Stimulated activated CD8-positive, alpha-beta memory T cell treated with anti-CD3 and anti-CD28 coated beads, Interleukin-12 subunit alpha, Interleukin-12 subunit beta, amount 100 ng/mL, for 4 hours (primary cell): ENCODE measurements around the gene ABCD2.
"Not testable (repeated sequence)": the region's sequence is repeated elsewhere in the genome, so short reads cannot be mapped to it uniquely, and the experiment has no call there.

ENCODE experiments used
- DNase-seq: peaks from one replicate; pipeline ENCODE4 v3.0.0-alpha.2; 2020; ENCODE audit warnings: low read depth

Gene ABCD2

DNA sequence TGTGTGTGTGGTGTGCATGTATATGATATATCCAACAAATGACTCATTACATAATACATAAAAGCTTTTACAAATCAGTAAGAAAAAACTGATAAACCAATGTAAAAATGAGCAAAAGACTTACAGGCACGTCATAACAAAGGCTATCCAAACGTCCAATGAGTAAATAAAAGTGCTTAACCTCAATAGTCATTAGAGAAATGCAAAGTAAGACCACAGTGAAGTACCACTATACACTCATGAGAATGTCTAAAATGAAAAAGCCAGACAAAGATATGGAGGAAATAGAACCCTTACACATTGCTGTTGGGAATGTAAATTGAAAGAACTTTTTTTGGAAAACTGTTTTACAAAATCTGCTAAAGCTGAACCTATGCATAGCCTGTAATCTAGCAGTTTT is 7.8 kb downstream of the ABCD2 start:
- no peak for DNase-seq

DNA sequence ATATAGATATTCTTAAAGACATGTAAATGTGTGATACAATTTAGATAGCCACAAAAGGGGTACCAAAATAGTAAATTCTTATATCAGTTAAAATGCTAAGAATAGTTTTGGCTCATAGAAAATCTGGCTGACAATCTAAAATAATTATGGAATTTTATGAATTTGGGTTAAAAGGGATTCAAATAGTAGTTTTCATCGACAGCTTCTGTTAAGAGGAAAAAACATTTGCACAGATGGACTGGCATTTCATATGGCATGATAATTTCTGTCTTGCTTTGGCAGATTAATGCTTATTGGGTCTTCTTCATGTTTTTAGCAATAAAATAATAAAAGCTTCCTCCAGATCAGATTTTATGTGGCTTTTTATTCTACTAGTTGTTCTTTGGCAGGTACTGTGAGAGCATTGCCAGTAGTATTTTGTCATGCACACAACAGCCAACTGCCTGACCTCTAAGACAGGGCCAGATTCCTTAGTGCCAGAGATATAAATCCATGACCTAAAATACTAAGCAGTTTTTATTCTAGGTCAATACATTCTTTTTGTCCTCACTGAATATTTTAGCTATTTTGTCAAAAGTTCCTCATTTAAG is 9.1 kb downstream of the ABCD2 start:
- DNase-seq, result no peak

DNA sequence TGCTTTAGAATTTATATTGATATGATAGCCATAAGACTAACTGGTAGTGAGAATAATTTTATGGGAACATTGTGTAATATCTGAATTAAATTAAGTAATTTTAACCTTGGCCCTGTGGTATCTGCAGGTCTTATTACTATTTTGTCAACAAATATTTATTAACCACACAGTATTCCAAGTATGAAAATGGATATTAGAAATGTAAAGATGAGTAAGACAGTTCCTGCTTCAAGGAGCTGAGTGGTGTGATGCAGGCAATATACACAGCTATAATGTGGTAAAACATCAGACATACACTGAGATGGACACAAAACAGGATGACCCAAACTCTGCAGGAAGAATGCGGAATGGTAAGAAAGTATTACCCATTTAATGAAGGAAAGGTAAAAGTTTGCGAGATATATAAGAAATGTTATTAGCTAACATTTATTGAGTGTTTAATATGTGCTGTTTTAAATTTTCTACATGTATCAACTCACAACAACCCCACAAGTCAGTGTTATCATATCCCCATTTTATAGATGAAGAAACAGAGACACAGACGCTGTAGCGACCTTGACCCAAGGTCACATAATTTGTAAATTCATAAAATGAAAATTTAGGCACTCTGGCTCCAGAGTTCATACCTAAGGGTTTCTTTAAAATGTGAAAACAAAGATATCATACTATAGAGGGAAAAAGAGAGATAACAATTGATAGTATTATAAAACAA is 12.7 kb downstream of the ABCD2 start:
- no peak for DNase-seq

DNA sequence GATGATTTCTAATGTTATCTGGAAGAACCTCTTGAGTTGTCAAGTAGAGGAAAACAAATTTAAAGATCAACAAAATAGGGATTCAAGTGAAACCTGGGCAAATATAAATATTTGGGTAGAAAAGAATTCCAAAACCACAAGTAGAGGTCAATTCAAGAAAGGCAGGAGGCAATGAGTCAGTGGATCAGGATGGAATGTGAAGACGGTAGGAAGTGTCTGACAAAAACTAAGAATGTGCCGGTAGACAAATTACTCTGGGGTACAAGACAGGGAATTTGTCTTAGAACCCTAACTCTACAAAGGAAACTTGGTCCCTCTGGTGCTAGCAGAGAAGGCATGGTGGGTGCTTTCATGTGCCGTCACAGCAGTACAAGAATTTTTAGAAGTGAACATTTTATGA is 13.6 kb downstream of the ABCD2 start:
- DNase-seq, result no peak

DNA sequence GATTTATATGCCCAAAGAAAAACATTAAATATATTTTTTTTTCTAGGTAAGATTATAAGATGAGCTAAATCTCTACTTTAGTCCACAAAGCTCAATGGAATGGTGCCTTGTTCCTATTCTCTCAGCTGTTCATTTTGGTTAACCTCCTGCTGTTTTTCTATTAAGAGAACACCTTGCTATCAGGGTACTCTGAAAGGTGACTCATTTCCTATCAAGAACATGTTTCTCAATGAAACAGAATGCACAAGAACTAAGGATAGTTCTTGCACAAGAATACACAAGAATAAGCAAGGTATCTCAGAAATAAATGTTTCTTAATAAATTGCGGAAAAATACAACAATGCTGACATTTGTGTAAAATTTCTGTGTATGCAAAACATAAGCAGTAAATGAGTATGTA is 14.1 kb downstream of the ABCD2 start:
- no peak for DNase-seq

DNA sequence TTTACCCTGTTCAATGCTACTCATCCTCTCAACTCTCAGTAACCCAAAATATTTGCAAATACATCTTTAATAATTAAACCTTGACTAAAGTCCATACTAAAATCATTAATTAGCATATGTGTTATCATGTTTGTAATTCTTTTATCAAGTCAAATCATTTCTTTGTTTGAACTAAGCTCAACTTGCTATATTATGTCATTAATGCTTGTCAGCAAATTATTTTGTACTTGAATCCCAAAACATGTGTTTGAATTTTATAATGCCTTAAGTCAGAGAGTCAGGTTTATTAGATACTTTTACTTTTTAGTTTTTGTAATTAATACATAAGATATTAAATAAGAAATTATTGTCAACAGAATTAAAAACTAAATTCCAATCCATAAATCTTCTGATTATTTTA is 16.5 kb downstream of the ABCD2 start:
- DNase-seq, result no peak

DNA sequence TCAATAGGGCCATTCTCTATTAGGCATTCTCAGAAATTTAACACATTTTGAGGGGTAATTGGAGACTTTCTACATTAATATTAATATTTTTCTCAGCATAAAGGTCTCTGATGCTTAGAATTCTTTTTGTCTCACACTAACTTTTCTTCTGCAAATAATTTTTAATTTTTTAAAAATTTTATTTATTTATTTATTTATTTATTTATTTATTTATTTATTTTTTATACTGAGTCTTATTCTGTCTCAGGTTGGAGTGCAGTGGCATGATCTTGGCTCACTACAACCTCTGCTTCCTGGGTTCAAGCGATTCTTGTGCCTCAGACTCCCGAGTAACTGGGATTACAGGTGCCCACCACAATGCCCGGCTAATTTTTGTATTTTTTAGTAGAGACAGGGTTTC is 17.7 kb downstream of the ABCD2 start:
- not testable (repeated sequence) for DNase-seq

DNA sequence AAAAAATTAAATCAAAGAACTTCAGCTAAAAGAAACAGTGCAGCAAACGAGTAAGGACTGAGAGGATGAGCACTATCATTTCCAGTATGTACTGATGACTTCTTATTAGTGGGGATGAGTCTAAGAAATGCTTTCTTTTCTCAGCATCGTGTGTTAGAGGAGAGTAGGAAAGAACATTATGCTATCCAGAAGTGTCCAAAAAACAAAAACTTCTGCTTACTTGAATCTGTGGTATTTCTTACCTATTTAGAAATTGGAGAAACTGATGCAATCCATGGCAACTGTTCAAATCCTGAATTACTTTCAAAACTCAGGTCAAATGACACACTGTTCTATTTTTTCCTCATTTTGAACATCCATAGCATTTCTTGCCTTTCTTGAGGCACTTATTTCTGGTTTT is 23.7 kb downstream of the ABCD2 start:
- no peak for DNase-seq

DNA sequence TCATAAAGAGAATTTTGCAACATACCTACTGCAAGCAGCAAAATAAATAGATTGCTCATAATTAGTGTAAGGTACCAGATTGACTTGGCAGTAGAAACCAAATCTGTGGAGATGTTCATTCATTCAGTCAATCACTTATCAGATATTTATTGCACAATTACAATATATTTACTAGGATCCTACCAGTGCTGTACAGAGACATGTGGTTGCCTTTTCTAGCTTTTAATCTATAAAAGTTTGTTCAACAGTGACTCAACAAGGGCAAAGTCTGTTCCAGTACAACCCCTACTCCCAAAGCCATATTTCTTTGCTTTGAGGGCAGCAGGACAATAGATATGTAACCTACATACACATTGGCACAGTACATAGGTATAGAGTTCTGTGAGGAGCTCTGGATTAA is 27.3 kb downstream of the ABCD2 start:
- no peak for DNase-seq

DNA sequence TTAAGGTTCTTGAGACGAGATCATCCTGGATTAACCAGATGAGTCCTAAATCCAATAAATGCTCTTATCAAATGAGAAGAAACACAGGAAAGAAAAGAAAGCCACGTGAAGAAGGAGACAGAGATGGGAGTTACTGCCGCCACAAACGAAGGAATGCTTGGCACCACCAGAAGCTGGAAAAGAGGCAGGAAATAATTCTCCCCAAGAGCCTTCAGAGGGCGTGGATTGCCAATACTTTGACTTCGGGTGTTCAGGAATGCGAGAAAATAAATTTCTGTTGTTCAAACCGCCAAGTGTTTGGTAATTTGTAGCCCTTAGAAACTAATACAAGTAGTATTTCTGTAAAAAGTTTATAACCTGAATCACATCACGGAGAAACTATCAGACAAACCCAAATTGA is 31.3 kb downstream of the ABCD2 start:
- DNase-seq, result no peak

DNA sequence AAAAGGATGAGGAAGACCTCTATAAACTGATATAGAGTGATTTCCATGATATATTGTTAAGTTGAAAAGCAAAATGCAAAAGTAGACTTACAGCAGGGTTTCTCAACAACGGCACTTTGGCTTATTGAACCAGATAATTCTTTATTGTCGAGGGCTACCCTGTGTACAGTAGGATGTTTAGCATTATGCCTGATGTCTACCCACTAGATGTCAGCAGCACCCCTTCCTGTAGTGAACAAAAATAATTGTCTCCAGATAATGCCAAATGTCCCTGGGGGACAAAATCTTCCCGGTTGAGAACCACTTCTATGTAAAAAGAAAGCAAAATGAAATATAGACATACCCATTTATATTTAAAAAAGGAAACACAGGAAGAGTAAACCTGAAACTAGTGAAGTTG is 32.4 kb downstream of the ABCD2 start:
- no peak for DNase-seq

DNA sequence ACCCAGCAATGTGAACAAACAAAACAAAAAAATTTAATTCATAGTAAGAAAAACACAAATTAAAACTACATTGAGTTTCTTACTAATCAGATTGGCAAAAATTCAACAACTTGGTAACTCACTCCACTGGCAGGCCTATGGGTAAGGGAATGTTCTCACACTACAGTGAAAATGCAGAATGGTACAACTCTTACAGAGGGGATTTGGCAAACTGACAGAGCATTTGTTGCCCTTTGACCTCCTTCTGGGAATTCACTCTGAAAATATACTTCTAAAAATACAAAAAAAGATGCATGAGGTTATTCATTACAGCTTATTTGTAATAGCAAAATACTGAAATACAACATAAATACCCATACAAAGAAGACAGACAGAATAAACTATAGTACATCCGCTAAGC is 32.8 kb downstream of the ABCD2 start:
- DNase-seq, result no peak

DNA sequence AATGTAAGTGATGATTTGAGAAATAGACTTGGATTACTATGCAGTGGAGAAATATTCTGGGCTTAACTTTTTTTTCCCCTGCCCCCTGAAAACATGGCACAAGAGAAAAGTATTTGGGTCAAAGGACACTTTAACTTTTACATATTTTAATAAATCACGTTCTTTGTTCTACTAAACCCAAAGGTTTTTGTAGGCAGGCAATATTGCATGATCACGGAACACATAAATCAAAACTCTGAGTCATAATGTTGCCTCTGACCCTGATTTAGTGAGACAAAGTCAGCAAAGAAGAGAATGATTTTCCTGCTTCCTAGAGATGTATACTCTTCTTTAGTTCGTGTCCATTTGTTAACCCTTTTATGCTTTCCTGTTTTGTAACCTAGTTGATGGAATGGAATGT is 38.0 kb downstream of the ABCD2 start:
- no peak for DNase-seq

DNA sequence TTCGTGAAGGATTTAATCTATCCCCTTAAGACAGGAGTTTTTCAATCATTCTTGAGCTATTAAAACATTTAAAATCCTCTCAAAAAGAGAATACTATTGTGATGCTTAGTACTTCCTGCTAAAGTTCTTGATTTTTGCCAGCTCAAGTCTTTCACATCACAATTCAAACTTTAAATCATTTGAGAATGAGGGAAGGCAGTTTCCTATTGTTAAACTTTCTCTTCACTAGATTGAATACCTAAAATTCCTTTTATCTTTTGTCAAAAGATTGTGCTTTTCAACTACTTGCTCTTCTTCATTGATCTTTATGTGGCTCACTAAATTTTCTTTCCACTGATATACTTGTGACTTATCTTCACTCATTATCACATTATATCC is 44.1 kb downstream of the ABCD2 start:
- DNase-seq, result no peak

DNA sequence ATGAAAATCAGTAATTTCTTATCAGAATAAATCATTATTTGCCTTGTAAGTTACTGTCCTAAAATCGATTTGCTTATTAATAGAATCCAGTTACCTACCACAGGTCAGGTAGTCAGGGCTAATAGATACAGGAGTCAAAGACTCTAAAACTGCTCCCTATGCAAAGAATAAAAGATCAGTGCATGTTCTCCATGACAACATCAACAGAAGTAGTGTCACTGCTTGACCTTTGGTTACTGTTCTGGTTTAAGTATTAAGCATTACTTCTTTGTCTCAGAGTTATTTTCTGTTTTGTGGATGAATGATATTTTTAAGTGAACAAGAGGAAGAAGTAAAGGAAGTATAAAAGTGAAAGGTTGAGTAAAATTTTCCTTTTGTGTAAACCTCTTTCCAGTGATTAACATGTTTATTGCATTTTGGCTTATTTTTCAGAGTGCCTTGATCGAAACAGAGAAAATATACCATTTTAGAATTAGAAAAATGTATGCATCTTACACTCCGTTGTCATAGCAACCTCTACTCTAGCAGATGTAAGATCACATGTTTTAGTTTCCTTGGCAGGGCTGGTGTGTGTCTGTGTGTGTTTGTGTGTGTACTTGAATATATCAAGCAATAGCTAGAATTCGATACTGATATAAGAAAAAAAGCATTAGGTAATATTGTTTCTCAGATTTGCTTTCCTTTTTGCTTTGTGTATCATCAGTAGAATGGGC is 44.7 kb downstream of the ABCD2 start:
- DNase-seq, result no peak

DNA sequence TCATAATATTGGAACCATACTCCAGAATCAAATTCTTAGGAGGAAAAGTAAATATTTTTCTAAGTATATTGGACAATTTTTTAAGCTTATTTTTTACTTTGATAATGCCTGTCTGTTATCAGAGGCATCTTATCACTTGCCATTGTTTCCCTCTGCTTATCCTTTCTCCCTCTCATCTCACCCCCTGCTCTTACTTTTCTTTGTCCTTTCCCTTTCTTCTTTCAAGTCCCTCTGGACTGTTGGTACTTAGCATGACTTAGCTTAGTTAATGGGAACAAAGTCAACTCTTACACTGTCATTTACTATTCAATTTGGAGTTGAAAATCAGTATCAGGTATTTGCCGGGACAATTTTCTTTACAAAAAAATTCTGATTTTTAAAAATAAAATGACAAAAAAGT is 45.2 kb downstream of the ABCD2 start:
- no peak for DNase-seq

DNA sequence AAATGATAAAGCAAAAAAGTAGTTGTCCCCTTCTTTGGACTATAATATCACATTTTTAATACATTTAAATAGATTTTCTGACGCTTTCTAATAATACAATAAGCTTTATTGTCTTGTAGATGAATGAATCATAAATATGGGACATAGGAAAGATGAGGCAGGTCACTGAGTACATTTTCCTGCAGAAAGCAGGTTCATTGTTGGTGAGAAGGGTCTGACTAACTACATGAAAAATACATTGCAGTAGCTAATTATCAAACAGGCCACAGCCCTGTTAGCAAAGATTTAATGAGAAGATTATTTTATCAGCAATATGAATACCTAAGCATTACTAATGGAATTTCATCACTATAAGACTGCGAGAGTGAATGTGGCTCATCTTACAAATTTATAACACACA is 45.6 kb downstream of the ABCD2 start:
- DNase-seq, result no peak

DNA sequence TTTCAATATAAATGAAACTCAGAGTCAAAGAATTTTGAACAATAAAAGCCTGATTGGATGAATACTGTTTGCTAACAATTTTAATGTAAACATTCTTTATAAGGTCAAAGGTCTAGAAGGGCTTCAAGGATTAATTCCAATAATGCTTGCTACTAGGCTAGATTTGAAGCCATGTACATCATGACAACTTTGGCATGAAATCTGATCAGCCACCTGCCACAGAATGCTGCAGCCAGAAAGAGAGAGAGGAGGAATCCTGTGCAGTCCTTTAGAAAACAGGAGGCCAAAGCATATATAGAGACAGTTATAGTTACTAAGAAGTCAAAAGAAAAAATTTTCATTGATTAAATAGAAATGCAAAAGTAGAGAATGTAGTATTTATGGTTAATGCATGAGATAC is 47.1 kb downstream of the ABCD2 start:
- DNase-seq, result no peak

DNA sequence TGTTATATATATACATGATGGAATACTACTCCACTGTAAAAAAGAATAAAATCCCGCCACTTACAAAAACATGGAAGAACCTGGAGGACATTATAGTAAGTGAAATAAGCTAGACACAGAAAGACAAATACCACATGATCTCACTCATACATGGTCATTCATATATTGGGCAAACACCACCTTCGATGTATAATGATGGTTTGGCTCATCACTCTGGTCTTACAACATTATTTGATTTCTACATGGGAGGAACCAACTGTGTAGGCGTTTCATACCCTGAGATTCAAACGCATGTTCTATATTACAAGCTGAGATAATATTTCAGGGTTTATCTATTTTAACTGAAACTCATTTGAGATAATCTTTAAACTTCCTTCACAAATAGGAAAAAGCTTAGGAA is 48.3 kb downstream of the ABCD2 start:
- no peak for DNase-seq

DNA sequence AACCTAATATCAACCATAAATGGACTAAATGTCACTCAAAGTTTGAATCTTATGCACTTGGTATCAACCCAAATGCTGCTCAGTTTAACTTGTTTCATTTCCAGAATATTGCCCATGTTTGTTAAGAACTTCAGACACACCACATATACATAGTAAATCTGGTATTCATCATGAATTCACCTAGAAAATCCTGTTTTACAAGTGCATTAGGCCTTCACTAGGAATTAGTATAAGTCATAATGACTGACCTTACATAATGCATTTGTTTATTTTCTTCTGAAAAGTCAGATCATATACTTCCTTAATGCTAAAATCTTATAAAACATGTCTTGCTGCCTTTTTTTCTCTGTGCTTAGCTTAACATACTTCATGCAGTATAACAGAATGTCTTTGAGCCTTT is 66.1 kb downstream of the ABCD2 start:
- DNase-seq, result no peak

DNA sequence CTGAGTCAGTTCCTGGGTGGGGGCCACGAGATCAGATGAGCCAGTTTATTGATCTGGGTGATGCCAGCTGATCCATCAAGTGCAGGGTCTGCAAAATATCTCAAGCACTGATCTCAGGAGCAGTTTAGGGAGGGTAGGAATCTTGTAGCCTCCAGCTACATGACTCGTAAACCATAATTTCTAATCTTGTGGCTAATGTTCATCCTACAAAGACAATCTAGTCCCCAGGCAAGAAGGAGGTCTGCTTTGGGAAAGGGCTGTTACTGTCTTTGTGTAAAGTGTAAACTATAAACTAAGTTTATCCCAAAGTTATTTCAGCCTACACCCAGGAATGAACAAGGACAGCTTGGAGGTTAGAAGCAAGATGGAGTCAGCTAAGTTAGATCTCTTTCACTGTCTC is 75.4 kb downstream of the ABCD2 start:
- DNase-seq, result not testable (repeated sequence)

DNA sequence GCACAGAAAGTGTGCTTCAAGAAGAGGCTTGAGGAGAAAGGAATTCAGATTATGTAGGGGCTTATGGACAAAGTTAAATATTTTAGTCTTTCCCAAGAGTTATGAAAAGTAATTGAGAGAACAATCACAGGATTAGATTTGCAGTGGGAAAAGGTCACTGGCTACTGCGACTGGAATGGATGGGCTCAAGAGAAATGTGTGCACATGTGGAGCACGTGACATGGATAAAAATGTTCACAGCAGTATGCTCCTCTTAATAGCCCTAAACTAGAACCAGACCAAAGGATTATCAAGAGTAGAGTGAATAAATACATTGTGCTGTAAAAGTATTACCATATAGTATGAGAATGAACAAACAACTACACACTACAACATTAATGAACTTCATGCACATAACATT is 78.1 kb downstream of the ABCD2 start:
- DNase-seq, result no peak

DNA sequence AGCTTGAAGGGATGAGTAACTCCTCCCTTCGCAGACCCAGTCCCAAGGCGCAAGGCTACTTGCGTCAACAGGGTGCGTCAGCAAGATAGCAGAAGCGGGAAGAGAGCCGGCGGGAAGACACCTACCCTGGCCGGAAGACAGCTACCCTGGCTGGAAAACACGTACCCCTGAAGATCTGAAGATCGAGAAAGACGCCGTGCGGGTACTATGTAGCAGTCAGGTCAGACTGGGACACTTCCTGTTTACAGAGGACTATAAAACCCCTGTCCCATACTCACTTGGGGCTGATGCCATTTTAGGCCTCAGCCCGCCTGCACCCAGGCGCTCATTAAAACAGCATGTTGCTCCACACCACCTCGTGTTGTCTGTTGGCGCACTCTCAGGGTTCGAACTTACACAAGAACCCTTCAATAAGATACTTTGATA is 80.9 kb downstream of the ABCD2 start:
- no peak for DNase-seq

DNA sequence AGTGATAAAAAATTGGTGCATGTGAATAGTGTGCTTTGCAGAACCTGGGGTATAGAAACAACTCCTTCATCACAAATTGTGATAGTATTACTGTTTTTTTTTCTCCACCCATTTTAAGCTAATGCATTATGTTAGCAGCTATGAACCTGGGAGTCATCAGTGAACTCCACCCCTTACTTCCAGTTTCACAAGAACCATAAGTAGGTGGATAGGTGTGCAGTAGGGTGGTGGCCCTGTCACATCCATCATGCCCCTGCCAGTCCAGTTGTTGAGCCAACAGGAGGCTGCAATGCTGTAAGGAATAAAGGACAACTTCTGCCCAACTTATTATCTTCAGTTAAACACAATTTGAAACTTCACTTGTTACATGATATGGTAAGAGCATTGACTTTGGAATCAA is 85.7 kb downstream of the ABCD2 start:
- DNase-seq, result no peak
